Glutamatergic neuron (in vitro differentiated cells): ENCODE results near the gene PTPRE. TPM values are rescaled to one million over a fixed set of nuclear protein-coding genes. Genes with fewer than 3 reads are reported as not detected.
A peak's percentile ranks its signal among the peaks of the same experiment; 100 is the strongest.

Source experiments
- DNase-seq: peaks from one replicate; pipeline ENCODE4 v3.0.0; 2022
- H3K27ac Mint-ChIP-seq: one replicate; pipeline ENCODE4 v1.8.0; 2020; ENCODE audit warnings: mild to moderate bottlenecking, mixed read lengths, inconsistent platforms; ENCODE audit not compliant: unreplicated experiment
- H3K27me3 Mint-ChIP-seq: one replicate; pipeline ENCODE4 v1.8.0; 2020; ENCODE audit warnings: mild to moderate bottlenecking, moderate library complexity, mixed read lengths, inconsistent platforms; ENCODE audit not compliant: unreplicated experiment
- H3K36me3 Mint-ChIP-seq: one replicate; pipeline ENCODE4 v1.8.0; 2020; ENCODE audit warnings: mild to moderate bottlenecking, mixed read lengths, inconsistent platforms; ENCODE audit not compliant: unreplicated experiment
- H3K4me1 Mint-ChIP-seq: one replicate; pipeline ENCODE4 v1.8.0; 2020; ENCODE audit warnings: mild to moderate bottlenecking, low read depth, mixed read lengths, inconsistent platforms; ENCODE audit not compliant: unreplicated experiment
- H3K4me3 Mint-ChIP-seq: one replicate; pipeline ENCODE4 v1.8.0; 2020; ENCODE audit warnings: mild to moderate bottlenecking, mixed read lengths, inconsistent platforms; ENCODE audit not compliant: unreplicated experiment
- H3K9me3 Mint-ChIP-seq: one replicate; pipeline ENCODE4 v1.8.0; 2020; ENCODE audit warnings: mild to moderate bottlenecking, moderate library complexity, mixed read lengths, inconsistent platforms; ENCODE audit not compliant: unreplicated experiment
- total RNA-seq: library from RNA; stranded (reverse); fragmentation: NEBNext Ultra II Directional; extraction: Animal tissue kit (Norgen Biotek cat#: 25700); gene quantifications from one replicate; pipeline ENCODE4 v1.2.1, GENCODE V29; 2021; ENCODE audit not compliant: unreplicated experiment
- TF ChIP-seq, protein P1 (sequence below): fragments of 200-600 bp; sonication (generic); IDR thresholded peaks from one replicate; pipeline ENCODE4 v1.5.0; 2021; ENCODE audit not compliant: partially characterized antibody, unreplicated experiment

The PTPRE gene
- total RNA-seq, 1 donor from 2014 or later, result 2.6 TPM

GRCh38 chr10:127899766-127900387, 7.0 kb upstream of the PTPRE start:
- no peak overlapping the region for H3K27ac Mint-ChIP-seq
- H3K4me1 Mint-ChIP-seq, result no peaks in the 10 kb centered on the region
- H3K9me3 Mint-ChIP-seq, result no peaks in the 10 kb centered on the region
- H3K36me3 Mint-ChIP-seq, result peaks cover 29% of the 10 kb centered on the region
- H3K4me3 Mint-ChIP-seq, result no peak overlapping the region
- TF ChIP-seq, protein P1, sequence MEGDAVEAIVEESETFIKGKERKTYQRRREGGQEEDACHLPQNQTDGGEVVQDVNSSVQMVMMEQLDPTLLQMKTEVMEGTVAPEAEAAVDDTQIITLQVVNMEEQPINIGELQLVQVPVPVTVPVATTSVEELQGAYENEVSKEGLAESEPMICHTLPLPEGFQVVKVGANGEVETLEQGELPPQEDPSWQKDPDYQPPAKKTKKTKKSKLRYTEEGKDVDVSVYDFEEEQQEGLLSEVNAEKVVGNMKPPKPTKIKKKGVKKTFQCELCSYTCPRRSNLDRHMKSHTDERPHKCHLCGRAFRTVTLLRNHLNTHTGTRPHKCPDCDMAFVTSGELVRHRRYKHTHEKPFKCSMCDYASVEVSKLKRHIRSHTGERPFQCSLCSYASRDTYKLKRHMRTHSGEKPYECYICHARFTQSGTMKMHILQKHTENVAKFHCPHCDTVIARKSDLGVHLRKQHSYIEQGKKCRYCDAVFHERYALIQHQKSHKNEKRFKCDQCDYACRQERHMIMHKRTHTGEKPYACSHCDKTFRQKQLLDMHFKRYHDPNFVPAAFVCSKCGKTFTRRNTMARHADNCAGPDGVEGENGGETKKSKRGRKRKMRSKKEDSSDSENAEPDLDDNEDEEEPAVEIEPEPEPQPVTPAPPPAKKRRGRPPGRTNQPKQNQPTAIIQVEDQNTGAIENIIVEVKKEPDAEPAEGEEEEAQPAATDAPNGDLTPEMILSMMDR, result no peak
- DNase-seq, result no peak
- no peaks in the 10 kb centered on the region for H3K27me3 Mint-ChIP-seq

DNA sequence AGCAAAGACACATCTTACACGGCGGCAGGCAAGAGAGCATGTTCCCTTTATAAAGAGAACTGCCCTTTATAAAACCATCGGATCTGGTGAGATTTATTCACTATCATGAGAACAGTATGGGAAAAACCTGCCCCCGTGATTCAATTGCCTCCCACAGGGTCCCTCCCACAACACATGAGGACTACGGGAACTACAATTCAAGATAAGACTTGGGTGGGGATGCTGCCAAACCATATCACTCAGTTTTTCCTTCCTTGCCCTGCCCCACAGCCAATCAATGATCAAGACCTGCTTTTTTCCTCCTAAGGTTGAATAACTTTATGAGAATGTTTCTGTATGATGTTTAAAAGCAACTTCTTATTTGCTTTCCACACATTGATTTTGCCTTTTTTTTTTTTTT, 3.1 kb upstream of the PTPRE start:
- peaks cover 2% of the 10 kb centered on the region for H3K27me3 Mint-ChIP-seq
- no peak overlapping the region for H3K27ac Mint-ChIP-seq
- TF ChIP-seq, protein P1, result no peak
- H3K9me3 Mint-ChIP-seq, result peaks cover 2% of the 10 kb centered on the region
- H3K36me3 Mint-ChIP-seq, result peaks cover 25% of the 10 kb centered on the region
- peaks cover 12% of the 10 kb centered on the region for H3K4me1 Mint-ChIP-seq
- no peak overlapping the region for H3K4me3 Mint-ChIP-seq
- no peak for DNase-seq

GRCh38 chr10:127904311-127905000, 2.4 kb upstream of the PTPRE start:
- peaks cover 2% of the 10 kb centered on the region for H3K27me3 Mint-ChIP-seq

DNA sequence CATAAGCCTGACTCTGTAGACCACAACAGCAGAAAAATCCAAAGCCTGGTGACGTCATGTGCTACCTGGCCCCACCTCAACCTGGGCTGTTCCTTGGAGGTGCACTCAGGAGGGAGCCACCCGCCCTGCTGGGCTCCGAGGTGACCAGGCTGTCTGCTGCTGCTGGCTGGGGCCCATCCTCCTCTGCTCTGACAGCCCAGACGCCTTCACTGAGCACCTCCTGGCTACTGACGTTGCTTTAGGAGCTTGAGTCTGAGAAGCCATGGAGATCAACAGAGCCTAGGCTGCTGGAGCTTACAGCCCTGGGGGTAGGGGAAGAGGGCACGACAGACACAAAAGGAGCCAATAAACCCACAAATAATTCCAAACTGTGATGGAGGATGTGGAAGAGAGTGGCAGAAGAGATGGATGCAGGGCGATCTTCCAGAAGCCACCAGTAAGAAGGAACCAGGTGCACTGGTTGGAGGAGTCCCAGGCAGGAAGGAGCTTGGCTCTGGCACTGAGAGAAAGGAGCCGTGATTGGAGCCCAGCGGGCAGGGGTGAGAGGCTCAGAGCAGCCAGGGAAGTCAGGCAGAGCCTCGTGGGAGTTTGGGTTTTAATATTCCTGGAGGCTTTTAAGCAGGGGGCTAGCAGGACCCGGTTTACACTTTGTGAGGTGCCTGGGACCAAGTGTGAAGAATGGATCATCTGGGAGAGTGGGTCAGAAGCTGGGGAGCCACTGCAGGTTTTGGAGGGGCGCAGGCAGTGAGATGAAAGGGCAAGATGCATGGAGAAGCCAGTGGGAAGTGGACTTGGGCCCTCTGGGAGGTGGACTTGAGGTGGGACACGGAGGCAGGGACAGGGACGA, 1.7 kb upstream of the PTPRE start:
- no peak overlapping the region for H3K27ac Mint-ChIP-seq
- peak overlapping the region; percentile 18 for H3K4me3 Mint-ChIP-seq
- H3K9me3 Mint-ChIP-seq, result peaks cover 4% of the 10 kb centered on the region
- TF ChIP-seq, protein P1, result no peak
- H3K27me3 Mint-ChIP-seq, result peaks cover 3% of the 10 kb centered on the region
- DNase-seq, result no peak
- peaks cover 13% of the 10 kb centered on the region for H3K4me1 Mint-ChIP-seq
- H3K36me3 Mint-ChIP-seq, result peaks cover 19% of the 10 kb centered on the region

More at GRCh38 chr10:127904311-127905000, 2.4 kb upstream of the PTPRE start:
- peaks cover 2% of the 10 kb centered on the region for H3K9me3 Mint-ChIP-seq
- TF ChIP-seq, protein P1, result no peak
- DNase-seq, result no peak
- H3K27ac Mint-ChIP-seq, result no peak overlapping the region
- H3K4me3 Mint-ChIP-seq, result no peak overlapping the region
- H3K4me1 Mint-ChIP-seq, result peaks cover 13% of the 10 kb centered on the region
- H3K36me3 Mint-ChIP-seq, result peaks cover 19% of the 10 kb centered on the region

DNA sequence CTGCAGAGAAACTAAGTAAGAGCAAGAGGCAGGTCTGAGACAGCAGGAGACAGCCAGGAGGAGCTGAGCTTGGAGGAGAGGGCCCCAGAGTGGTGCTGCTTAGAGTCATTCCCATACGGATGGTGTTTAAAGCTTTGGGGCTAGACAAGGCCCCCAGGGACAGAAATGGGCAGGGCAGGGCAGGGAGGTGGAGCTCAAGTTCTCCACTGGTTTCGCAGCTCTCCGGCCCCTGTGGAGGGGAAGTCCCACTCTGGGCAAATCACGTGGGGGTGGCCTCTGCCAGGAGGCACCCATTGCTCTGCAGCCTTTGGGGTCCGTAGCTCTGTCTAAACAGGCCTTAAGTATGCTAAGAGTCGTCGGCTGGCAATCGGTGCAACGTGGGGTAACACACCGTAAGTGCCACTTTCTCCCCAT, 1.0 kb upstream of the PTPRE start:
- Mint-ChIP-seq H3K27me3 (peaks cover 5% of the 10 kb centered on the region), H3K36me3 (peaks cover 19% of the 10 kb centered on the region), H3K9me3 (peaks cover 4% of the 10 kb centered on the region), H3K4me1 (peaks cover 13% of the 10 kb centered on the region), H3K27ac (no peak overlapping the region), H3K4me3 (no peak overlapping the region)
- TF ChIP-seq, protein P1, result no peak
- DNase-seq, result no peak
